Loucy (cell line): ENCODE results near the gene SASH1.
A peak's percentile ranks its signal among the peaks of the same experiment; 100 is the strongest.

Experiments used
- H2AFZ ChIP-seq: fragments of 200-600 bp; sonication (generic); 2 replicates; pipeline ENCODE4 v1.6.0; 2016; ENCODE audit warnings: antibody characterized with exemption, mild to moderate bottlenecking, low read length, moderate library complexity
- H3F3A ChIP-seq: fragments of 200-600 bp; 2 replicates; pipeline ENCODE4 v1.6.0; 2016; ENCODE audit warnings: antibody characterized with exemption, low read depth, mild to moderate bottlenecking
- H3K27me3 ChIP-seq: fragments of 200-600 bp; sonication (generic); 2 replicates; pipeline ENCODE4 v1.6.1; 2014; ENCODE audit warnings: low read length, mild to moderate bottlenecking; ENCODE audit not compliant: insufficient read depth, poor library complexity, severe bottlenecking
- H3K36me3 ChIP-seq: fragments of 200-600 bp; sonication (generic); 2 replicates; pipeline ENCODE4 v1.6.1; 2016; ENCODE audit warnings: low read length; ENCODE audit not compliant: insufficient read depth
- H3K4me1 ChIP-seq: fragments of 200-600 bp; sonication (generic); 2 replicates; pipeline ENCODE4 v1.5.1; 2014; ENCODE audit warnings: low read length, mild to moderate bottlenecking; ENCODE audit not compliant: insufficient read depth, poor library complexity, severe bottlenecking
- H3K4me2 ChIP-seq: fragments of 200-600 bp; sonication (generic); 2 replicates; pipeline ENCODE4 v1.6.0; 2014; ENCODE audit warnings: antibody characterized with exemption, low read length, low read depth, mild to moderate bottlenecking; ENCODE audit not compliant: poor library complexity, severe bottlenecking
- H3K4me3 ChIP-seq: fragments of 200-600 bp; sonication (generic); 2 replicates; pipeline ENCODE4 v1.5.1; 2014; ENCODE audit warnings: low read length, mild to moderate bottlenecking, mixed read lengths; ENCODE audit not compliant: poor library complexity, severe bottlenecking
- H3K79me2 ChIP-seq: fragments of 200-600 bp; sonication (generic); 2 replicates; pipeline ENCODE4 v1.6.1; 2014; ENCODE audit warnings: low read length; ENCODE audit not compliant: insufficient read depth
- H3K9ac ChIP-seq: fragments of 200-600 bp; sonication (generic); 2 replicates; pipeline ENCODE4 v1.6.0; 2014; ENCODE audit warnings: mild to moderate bottlenecking, low read depth, low read length, moderate library complexity; ENCODE audit not compliant: poor library complexity, severe bottlenecking
- H3K9me2 ChIP-seq: fragments of 200-600 bp; sonication (generic); replicated peaks from 2 replicates; pipeline ENCODE4 v1.6.1; 2016; ENCODE audit warnings: low read depth, low read length, mixed read lengths
- H3K9me3 ChIP-seq: fragments of 200-600 bp; sonication (generic); 2 replicates; pipeline ENCODE4 v1.6.1; 2014; ENCODE audit warnings: mild to moderate bottlenecking, antibody characterized with exemption, low read length, low read depth; ENCODE audit not compliant: insufficient read depth
- H4K20me1 ChIP-seq: fragments of 200-600 bp; sonication (generic); 2 replicates; pipeline ENCODE4 v1.6.0; 2014; ENCODE audit warnings: antibody characterized with exemption, low read length, mild to moderate bottlenecking; ENCODE audit not compliant: insufficient read depth, poor library complexity, severe bottlenecking
- CTCF ChIP-seq: fragments of 200-600 bp; sonication (generic); conservative IDR thresholded peaks from 2 replicates; pipeline ENCODE4 v1.5.1; 2014; ENCODE audit warnings: mild to moderate bottlenecking, antibody characterized with exemption, low read length
- EZH2phosphoT487 ChIP-seq: fragments of 200-600 bp; IDR thresholded peaks from 2 replicates; pipeline ENCODE4 v1.6.1; 2018; ENCODE audit warnings: antibody characterized with exemption, mild to moderate bottlenecking, moderate library complexity, borderline replicate concordance

Gene SASH1

GRCh38 chr6:148526145-148526544 lies 183.5 kb downstream of the SASH1 start:
- Histone ChIP-seq H3F3A (no peaks in the 10 kb centered on the region), H3K36me3 (no peaks in the 10 kb centered on the region), H3K4me3 (no peak overlapping the region), H3K9me2 (no peaks in the 10 kb centered on the region), H2AFZ (no peak overlapping the region), H3K4me1 (no peaks in the 10 kb centered on the region), H3K9me3 (no peaks in the 10 kb centered on the region), H3K4me2 (no peak overlapping the region), H3K9ac (no peak overlapping the region), H3K79me2 (no peaks in the 10 kb centered on the region), H4K20me1 (no peaks in the 10 kb centered on the region), H3K27me3 (no peaks in the 10 kb centered on the region)
- TF ChIP-seq EZH2phosphoT487 = no peak
- TF ChIP-seq CTCF = no peak

GRCh38 chr6:148528292-148528691 lies 185.7 kb downstream of the SASH1 start:
- no peak overlapping the region for H2AFZ ChIP-seq
- no peaks in the 10 kb centered on the region for H3K79me2 ChIP-seq
- H3K4me1 ChIP-seq = no peaks in the 10 kb centered on the region
- H3F3A ChIP-seq = no peaks in the 10 kb centered on the region
- H3K9ac ChIP-seq = no peak overlapping the region
- H3K9me3 ChIP-seq = no peaks in the 10 kb centered on the region
- H3K4me3 ChIP-seq = no peak overlapping the region
- no peaks in the 10 kb centered on the region for H3K36me3 ChIP-seq
- no peaks in the 10 kb centered on the region for H3K9me2 ChIP-seq
- no peak overlapping the region for H3K4me2 ChIP-seq
- H4K20me1 ChIP-seq = no peaks in the 10 kb centered on the region
- no peaks in the 10 kb centered on the region for H3K27me3 ChIP-seq
- TF ChIP-seq CTCF (peak; percentile 62), EZH2phosphoT487 (no peak)

- no peak overlapping the region for H3K4me2 ChIP-seq
- H3K79me2 ChIP-seq = no peaks in the 10 kb centered on the region
- no peaks in the 10 kb centered on the region for H3K9me2 ChIP-seq
- H2AFZ ChIP-seq = no peak overlapping the region
- H3K9me3 ChIP-seq = no peaks in the 10 kb centered on the region
- H3K36me3 ChIP-seq = no peaks in the 10 kb centered on the region
- no peaks in the 10 kb centered on the region for H3F3A ChIP-seq
- H3K9ac ChIP-seq = no peak overlapping the region
- no peak overlapping the region for H3K4me3 ChIP-seq
- H3K4me1 ChIP-seq = no peaks in the 10 kb centered on the region
- no peaks in the 10 kb centered on the region for H4K20me1 ChIP-seq
- H3K27me3 ChIP-seq = no peaks in the 10 kb centered on the region
- TF ChIP-seq CTCF (no peak), EZH2phosphoT487 (no peak)
These were observed 186.4 kb downstream of the SASH1 start for GRCh38 chr6:148529010-148529409.
